ENCODE measurements around the gene LRBA.

LRBA gene

GRCh38 chr4:151039733-151040132 lies 24.6 kb upstream of the LRBA start:
- H3K27me3 ChIP-seq (ENCODE audit: insufficient read depth, low read length) = no peaks in the 10 kb centered on the region
- no peak overlapping the region for H3K27ac ChIP-seq (ENCODE audit: low read depth, low read length, poor library complexity, severe bottlenecking)
- H3K9me3 ChIP-seq (ENCODE audit: low read length) = no peaks in the 10 kb centered on the region
- no peaks in the 10 kb centered on the region for H3K36me3 ChIP-seq (ENCODE audit: insufficient read depth, low read length)
- TF ChIP-seq CTCF (IDR thresholded peaks at IDR 0.05; ENCODE audit: low read length) (no peak), EZH2 (IDR thresholded peaks at IDR 0.05; ENCODE audit: borderline replicate concordance, low read length) (no peak)
- no peaks in the 10 kb centered on the region for H4K20me1 ChIP-seq (ENCODE audit: insufficient read depth, low read length)
- no peak overlapping the region for H3K4me2 ChIP-seq (ENCODE audit: low read length)
- no peaks in the 10 kb centered on the region for H3K79me2 ChIP-seq (ENCODE audit: insufficient read depth, low read length)
- no peak overlapping the region for H3K4me3 ChIP-seq (ENCODE audit: low read depth, low read length, poor library complexity, severe bottlenecking)
- no peaks in the 10 kb centered on the region for H3F3A ChIP-seq (ENCODE audit: insufficient read depth, low read length)
- no peaks in the 10 kb centered on the region for H3K9me2 ChIP-seq (ENCODE audit: low read depth, low read length)
- no peak overlapping the region for H3K9ac ChIP-seq (ENCODE audit: low read length)
- H3K4me1 ChIP-seq (ENCODE audit: insufficient read depth, low read length, severe bottlenecking) = peaks cover 7% of the 10 kb centered on the region
- H2AFZ ChIP-seq (ENCODE audit: low read length) = no peak overlapping the region

GRCh38 chr4:151038452-151039157 lies 23.5 kb upstream of the LRBA start:
- Histone ChIP-seq H3F3A (ENCODE audit: insufficient read depth, low read length) (no peaks in the 10 kb centered on the region), H4K20me1 (ENCODE audit: insufficient read depth, low read length) (no peaks in the 10 kb centered on the region), H3K4me3 (ENCODE audit: low read depth, low read length, poor library complexity, severe bottlenecking) (no peak overlapping the region), H3K9me2 (ENCODE audit: low read depth, low read length) (no peaks in the 10 kb centered on the region), H3K9me3 (ENCODE audit: low read length) (no peaks in the 10 kb centered on the region), H3K27me3 (ENCODE audit: insufficient read depth, low read length) (no peaks in the 10 kb centered on the region), H3K4me2 (ENCODE audit: low read length) (no peak overlapping the region), H3K9ac (ENCODE audit: low read length) (no peak overlapping the region), H3K4me1 (ENCODE audit: insufficient read depth, low read length, severe bottlenecking) (peaks cover 7% of the 10 kb centered on the region), H3K27ac (ENCODE audit: low read depth, low read length, poor library complexity, severe bottlenecking) (no peak overlapping the region), H3K79me2 (ENCODE audit: insufficient read depth, low read length) (no peaks in the 10 kb centered on the region), H2AFZ (ENCODE audit: low read length) (no peak overlapping the region), H3K36me3 (ENCODE audit: insufficient read depth, low read length) (no peaks in the 10 kb centered on the region)
- no peak for TF ChIP-seq CTCF (IDR thresholded peaks at IDR 0.05; ENCODE audit: low read length)
- TF ChIP-seq EZH2 (IDR thresholded peaks at IDR 0.05; ENCODE audit: borderline replicate concordance, low read length) = no peak

GRCh38 chr4:151035911-151036310 lies 20.8 kb upstream of the LRBA start:
- H3F3A ChIP-seq (ENCODE audit: insufficient read depth, low read length) = no peaks in the 10 kb centered on the region
- no peaks in the 10 kb centered on the region for H3K36me3 ChIP-seq (ENCODE audit: insufficient read depth, low read length)
- no peaks in the 10 kb centered on the region for H4K20me1 ChIP-seq (ENCODE audit: insufficient read depth, low read length)
- H3K4me2 ChIP-seq (ENCODE audit: low read length) = no peak overlapping the region
- no peaks in the 10 kb centered on the region for H3K9me3 ChIP-seq (ENCODE audit: low read length)
- H2AFZ ChIP-seq (ENCODE audit: low read length) = no peak overlapping the region
- H3K79me2 ChIP-seq (ENCODE audit: insufficient read depth, low read length) = no peaks in the 10 kb centered on the region
- no peaks in the 10 kb centered on the region for H3K27me3 ChIP-seq (ENCODE audit: insufficient read depth, low read length)
- H3K9me2 ChIP-seq (ENCODE audit: low read depth, low read length) = no peaks in the 10 kb centered on the region
- no peak overlapping the region for H3K9ac ChIP-seq (ENCODE audit: low read length)
- TF ChIP-seq CTCF (IDR thresholded peaks at IDR 0.05; ENCODE audit: low read length) (no peak), EZH2 (IDR thresholded peaks at IDR 0.05; ENCODE audit: borderline replicate concordance, low read length) (no peak)
- H3K27ac ChIP-seq (ENCODE audit: low read depth, low read length, poor library complexity, severe bottlenecking) = no peak overlapping the region
- peaks cover 12% of the 10 kb centered on the region for H3K4me1 ChIP-seq (ENCODE audit: insufficient read depth, low read length, severe bottlenecking)
- no peak overlapping the region for H3K4me3 ChIP-seq (ENCODE audit: low read depth, low read length, poor library complexity, severe bottlenecking)

Data from OCI-LY1 (cell line).